Keratinocyte (primary cell): Measurements from ENCODE around the gene ALG2.

Experiments
- CTCF ChIP-seq, 3 experiments: IDR thresholded peaks in 1 of 3; conservative IDR thresholded peaks in 1 of 3; optimal IDR thresholded peaks in 1 of 3; 2 replicates in 2 of 3; 3 replicates in 1 of 3; pipeline versions ENCODE3 to v1.5.1; 2011; ENCODE audit warnings: low read length in 3 of 3, mild to moderate bottlenecking in 3 of 3, moderate library complexity in 2 of 3, control low read depth in 1 of 3, inconsistent platforms in 1 of 3; ENCODE audit not compliant: insufficient read depth in 2 of 3; ENCODE audit errors: extremely low read depth in 1 of 3
- EZH2 ChIP-seq: IDR thresholded peaks from one replicate; pipeline ENCODE4 v1.6.1; 2012; ENCODE audit warnings: inconsistent platforms, mild to moderate bottlenecking, low read length, moderate library complexity

GRCh38 chr9:99193466-99193821, 28.3 kb downstream of the ALG2 start:
- no peak for TF ChIP-seq CTCF (optimal IDR thresholded peaks at IDR 0.05 in 1 of 3, IDR thresholded peaks at IDR 0.05 in 1 of 3, conservative IDR thresholded peaks at IDR 0.05 in 1 of 3; ENCODE audit: extremely low read depth in 1 of 3, insufficient read depth in 2 of 3, low read length in 3 of 3)
- no peak for TF ChIP-seq EZH2
